HG03108 (cell line): ENCODE measurements around the gene PGAP3.
A peak's percentile ranks its signal among the peaks of the same experiment; 100 is the strongest.
"Not testable (repeated sequence)": the region's sequence is repeated elsewhere in the genome, so short reads cannot be mapped to it uniquely, and the experiment has no call there.

Source experiments
- ATAC-seq: cut with Tn5 transposase; IDR thresholded peaks from one replicate; pipeline ENCODE4 v1.9.1; 2021; ENCODE audit warnings: moderate library complexity; ENCODE audit not compliant: unreplicated experiment

The PGAP3 gene

DNA sequence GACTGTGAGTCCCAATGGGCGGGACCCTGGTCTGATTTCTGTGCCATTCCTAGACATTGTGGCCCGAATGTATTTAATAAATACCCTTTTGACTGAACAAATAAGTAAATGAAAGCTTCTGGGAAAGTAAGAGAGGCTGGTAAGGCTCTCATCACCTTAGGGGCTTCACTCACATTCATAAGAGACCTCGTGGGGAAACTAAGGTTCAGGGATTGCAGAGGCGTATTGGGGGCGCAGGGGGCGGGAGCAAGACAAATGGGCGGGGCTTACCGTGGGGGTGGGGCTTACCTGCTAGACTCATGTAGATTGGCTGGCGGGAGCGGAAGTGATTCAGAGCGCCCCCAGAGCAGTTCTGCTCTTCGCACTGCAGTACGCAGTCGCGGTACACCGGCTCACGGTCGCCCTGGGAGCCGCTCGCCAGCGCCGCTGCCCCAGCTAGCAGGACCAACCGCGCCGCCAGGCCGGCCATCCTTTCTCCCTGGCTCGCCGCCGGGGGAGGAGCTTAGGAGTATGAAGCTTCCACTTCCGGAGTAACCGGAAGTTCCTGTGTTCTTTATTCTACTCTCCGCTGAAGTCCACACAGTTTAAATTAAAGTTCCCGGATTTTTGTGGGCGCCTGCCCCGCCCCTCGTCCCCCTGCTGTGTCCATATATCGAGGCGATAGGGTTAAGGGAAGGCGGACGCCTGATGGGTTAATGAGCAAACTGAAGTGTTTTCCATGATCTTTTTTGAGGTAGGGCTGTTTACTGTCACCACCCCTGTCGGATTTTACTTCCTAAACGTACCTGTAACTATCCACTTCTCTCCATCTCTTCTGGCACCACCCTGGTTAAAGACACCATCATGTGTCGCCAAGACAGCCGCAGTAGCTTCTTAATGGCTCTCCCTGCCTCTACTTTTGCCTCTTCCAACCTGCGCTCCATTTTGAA is at the start of gene PGAP3:
PGAP3 (minus strand) TSS at position 512 of the 929 bp plus-strand sequence; CDS start at position 469, 43 bp downstream.
- peak; percentile 87 for ATAC-seq

DNA sequence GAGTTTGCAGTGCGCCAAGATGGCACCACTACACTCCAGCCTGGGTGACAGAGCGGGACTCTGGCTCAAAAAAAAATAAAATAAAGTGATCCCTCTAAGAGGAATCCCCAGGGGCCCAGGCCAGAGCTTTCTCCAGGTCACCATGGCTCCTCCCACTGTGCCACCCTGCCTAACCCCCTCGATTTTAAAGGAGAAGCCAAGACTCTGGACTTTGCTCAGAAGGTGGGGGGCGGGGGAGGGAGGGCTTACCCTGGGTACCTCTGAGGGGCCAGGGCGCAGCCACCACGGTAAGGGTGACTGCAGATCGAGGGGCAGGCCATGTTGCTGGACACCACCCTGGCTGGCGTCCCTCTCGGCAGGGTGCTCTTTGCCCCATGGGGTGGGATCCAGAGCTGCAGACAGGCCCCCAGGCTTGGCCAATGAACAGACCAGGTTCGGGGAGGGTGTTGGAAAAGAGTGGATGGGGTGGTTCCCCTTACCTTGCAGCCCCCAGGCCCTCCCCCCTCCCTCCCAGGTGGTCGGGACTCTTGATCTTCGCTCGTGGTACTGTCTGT is 49.4 kb upstream of the PGAP3 start:
- no peak for ATAC-seq

- no peak for ATAC-seq
These were observed 48.7 kb upstream of the PGAP3 start for GRCh38 chr17:39736319-39737165.

- ATAC-seq: no peak
These were observed 48.0 kb upstream of the PGAP3 start for GRCh38 chr17:39735882-39736281.

- ATAC-seq: no peak
These were observed 44.7 kb upstream of the PGAP3 start for GRCh38 chr17:39732586-39732985.

- peak; percentile 91 for ATAC-seq
These were observed 42.5 kb upstream of the PGAP3 start, which contains the start of gene MIEN1 for GRCh38 chr17:39730095-39730921. Gene MIEN1, minus strand, starts transcription at chr17:39730532. Its CDS starts 37 bp downstream, at chr17:39730495.

DNA sequence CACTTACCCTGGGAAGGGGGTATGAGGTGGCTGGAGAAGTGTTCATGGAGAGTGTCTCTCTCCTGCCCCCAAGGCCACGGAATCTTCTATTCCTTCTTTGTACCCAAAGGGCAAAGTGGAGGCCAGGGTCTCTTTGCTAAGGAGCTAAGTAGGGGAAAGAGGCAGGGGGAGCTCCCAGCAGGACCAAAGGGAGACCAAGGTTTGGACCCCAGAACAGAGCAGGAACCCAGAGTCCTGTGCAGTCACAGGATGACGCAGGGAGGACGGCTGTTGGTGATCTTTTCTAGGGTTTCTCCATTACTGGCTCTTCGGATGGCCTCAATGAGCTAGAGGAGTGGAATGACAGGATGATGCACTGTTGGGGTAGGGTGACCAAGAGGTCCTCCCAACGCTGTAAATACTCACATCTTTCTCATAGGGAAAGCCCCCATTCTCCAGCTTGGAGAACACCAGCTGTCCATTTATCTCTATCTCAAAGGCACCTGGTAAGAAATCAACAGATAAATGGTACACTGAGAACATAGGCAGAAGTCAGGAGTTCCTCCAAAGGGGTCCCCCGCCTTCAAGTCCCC is 41.5 kb upstream of the PGAP3 start:
- no peak for ATAC-seq

GRCh38 chr17:39727556-39727955 is 39.7 kb upstream of the PGAP3 start:
- no peak for ATAC-seq

- ATAC-seq: no peak
These were observed 38.8 kb upstream of the PGAP3 start for GRCh38 chr17:39726617-39727016.

DNA sequence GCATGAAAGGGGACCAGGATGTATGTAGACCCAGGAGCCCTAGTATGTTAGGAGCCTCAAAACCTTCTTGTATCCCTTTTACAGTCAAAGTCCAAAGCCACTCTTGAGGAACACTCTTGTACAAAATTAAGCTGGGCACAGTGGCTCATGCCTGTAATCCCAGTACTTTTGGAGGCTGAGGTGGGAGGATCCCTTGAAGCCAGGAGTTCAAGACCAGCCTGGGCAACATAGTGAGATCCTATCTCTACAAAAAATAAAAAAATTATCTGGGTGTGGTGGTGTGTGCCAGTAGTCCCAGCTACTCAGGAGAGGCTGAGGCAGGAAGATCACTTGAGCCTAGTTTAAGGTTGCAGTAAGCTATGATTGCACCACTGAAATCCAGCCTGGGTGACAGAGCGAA is 38.1 kb upstream of the PGAP3 start:
- not testable (repeated sequence) for ATAC-seq

DNA sequence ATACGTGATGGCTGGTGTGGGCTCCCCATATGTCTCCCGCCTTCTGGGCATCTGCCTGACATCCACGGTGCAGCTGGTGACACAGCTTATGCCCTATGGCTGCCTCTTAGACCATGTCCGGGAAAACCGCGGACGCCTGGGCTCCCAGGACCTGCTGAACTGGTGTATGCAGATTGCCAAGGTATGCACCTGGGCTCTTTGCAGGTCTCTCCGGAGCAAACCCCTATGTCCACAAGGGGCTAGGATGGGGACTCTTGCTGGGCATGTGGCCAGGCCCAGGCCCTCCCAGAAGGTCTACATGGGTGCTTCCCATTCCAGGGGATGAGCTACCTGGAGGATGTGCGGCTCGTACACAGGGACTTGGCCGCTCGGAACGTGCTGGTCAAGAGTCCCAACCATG is 36.9 kb upstream of the PGAP3 start:
- ATAC-seq: no peak

DNA sequence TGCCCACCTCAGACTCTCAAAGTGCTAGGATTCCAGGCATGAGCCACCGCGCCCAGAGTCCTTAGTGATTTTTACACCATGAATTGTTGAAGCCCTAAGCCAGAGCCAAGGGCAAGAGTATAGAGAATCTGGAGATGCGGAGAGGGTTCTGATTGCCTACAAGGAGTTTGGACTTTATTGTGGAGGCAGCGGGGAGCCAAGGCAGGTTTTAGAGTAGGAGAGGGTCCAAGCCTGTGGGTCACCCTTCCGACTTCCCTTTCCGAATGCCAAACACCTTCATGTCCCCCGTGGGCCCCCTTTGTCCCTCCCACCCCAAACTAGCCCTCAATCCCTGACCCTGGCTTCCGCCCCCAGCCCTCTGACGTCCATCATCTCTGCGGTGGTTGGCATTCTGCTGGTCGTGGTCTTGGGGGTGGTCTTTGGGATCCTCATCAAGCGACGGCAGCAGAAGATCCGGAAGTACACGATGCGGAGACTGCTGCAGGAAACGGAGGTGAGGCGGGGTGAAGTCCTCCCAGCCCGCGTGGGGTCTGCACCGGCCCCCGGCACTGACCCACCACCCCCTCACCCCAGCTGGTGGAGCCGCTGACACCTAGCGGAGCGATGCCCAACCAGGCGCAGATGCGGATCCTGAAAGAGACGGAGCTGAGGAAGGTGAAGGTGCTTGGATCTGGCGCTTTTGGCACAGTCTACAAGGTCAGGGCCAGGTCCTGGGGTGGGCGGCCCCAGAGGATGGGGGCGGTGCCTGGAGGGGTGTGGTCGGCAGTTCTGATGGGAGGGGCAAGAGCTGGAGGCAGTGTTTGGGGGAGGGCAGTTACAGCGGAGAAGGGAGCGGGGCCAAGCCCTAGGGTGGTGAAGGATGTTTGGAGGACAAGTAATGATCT is 35.4 kb upstream of the PGAP3 start:
- no peak for ATAC-seq

GRCh38 chr17:39722104-39722503 is 34.2 kb upstream of the PGAP3 start:
- no peak for ATAC-seq

DNA sequence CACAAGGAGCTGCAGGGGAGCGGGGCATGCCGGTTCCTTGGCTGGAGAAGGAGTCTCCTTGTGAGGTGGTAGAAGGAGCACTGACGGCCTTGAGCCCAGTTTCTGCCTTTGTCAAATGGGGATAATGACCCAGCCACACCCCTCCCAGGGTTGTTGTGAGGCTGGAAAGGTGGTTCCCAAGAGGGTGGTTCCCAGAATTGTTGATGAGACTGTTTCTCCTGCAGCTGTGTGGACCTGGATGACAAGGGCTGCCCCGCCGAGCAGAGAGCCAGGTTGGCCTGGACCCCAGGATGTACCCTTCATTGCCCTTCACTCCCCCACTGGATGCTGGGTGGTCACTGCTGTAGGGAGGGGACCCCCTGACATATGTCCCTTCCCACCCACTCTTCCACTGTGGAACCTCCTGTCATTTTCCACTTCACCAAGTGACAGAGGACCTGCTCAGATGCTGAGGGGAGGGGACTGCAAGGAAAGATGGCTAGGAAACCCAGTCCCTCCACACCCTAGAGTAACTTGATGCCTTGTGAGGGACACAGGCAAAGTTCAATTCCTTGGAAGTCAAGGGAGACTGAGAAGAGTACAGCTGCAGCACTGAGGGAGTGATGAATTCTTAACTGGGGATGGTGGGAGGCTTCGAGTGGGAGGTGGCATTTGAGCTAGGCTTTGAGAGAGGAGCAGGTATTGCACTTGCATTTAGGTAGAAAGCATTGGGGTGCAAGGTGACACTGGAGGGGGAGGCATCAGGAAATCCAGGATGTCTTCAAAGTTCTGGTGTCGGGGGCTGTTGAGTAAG is 31.9 kb upstream of the PGAP3 start:
- ATAC-seq: no peak

- ATAC-seq: no peak
These were observed 29.8 kb upstream of the PGAP3 start for GRCh38 chr17:39717660-39718059.

DNA sequence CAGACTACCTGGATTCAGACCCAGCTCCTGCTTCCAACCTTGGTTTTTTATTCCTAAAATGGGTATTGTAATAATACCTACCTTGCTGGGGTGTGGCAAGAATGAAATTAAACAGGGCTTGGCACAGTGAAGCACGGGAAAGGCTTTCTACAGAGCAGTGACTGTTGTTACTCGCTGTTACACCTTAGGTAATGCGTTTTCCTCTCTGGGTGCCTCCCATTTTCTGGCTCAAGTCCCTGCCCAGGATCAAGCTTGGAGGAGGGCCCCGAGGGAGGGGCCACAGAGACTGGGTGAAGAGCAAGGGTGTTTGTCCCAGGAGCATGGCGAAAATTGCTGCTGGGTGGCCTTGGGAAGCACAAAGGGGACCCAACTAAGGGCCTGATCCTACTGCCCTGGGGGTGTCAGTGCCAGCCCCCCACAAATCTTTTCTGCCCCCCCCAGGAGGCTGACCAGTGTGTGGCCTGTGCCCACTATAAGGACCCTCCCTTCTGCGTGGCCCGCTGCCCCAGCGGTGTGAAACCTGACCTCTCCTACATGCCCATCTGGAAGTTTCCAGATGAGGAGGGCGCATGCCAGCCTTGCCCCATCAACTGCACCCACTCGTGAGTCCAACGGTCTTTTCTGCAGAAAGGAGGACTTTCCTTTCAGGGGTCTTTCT is 29.2 kb upstream of the PGAP3 start:
- ATAC-seq: no peak

GRCh38 chr17:39716073-39716818 is 28.4 kb upstream of the PGAP3 start:
- ATAC-seq: no peak
